Mammary microvascular endothelial cell (primary cell): ENCODE results near the gene EPSTI1. TPM values are rescaled to one million over a fixed set of nuclear protein-coding genes. Genes with fewer than 3 reads are reported as not detected.

Source experiments
- total RNA-seq: library from RNA; depleted of rRNA; stranded (reverse); fragments of >200 nt; gene quantifications from 2 replicates; pipeline ENCODE4 v1.2.3, GENCODE V29; 2015

EPSTI1 gene, protein sequence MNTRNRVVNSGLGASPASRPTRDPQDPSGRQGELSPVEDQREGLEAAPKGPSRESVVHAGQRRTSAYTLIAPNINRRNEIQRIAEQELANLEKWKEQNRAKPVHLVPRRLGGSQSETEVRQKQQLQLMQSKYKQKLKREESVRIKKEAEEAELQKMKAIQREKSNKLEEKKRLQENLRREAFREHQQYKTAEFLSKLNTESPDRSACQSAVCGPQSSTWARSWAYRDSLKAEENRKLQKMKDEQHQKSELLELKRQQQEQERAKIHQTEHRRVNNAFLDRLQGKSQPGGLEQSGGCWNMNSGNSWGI
- total RNA-seq: 19.9 and 20.2 TPM in 2 replicates

GRCh38 chr13:42991898-42992763, at the start of gene EPSTI1:
Gene EPSTI1 (minus strand): TSS chr13:42992241. CDS start chr13:42992165, 76 bp downstream.

DNA sequence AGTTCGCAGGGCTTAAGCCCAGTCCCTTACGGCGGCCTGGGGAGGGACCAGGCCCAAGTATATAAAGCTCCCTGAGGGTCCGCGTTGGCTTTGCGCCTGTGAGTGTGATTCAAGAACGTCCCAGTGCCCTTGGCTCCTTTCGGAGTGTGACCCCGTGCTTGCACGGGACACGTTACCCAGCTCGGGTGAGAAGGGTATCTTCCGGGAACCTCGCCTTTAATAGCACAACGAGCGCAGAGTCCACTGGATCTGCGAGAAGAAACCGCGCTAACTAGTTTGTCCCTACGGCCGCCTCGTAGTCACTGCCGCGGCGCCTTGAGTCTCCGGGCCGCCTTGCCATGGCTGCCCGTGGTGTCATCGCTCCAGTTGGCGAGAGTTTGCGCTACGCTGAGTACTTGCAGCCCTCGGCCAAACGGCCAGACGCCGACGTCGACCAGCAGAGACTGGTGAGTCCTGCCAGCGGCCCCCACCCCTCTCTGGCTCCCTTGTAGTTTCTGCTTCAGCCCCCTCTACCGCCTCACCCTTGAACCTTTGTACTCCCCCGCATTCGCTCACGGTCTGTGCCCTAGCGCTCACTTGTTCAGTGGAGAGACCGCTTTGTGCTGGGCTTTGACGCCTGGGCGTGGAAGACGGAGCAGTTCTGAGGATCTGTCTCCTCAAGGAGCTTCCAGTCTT, 31.4 kb upstream of the EPSTI1 start, which contains the start of gene DNAJC15:
Gene DNAJC15, plus strand, starts transcription at position 298 of the 675 bp plus-strand sequence. Its CDS starts 41 bp downstream, at position 339.

Other genes starting within 250 kb of the EPSTI1 start
- gene FAM216B, start 210.7 kb downstream of the EPSTI1 start, total RNA-seq: not detected in 2 replicates
- gene DNAJC15, start 31.3 kb upstream of the EPSTI1 start, total RNA-seq: 25.2 and 26.4 TPM in 2 replicates